UCSD-AML1 (cell line): ENCODE measurements around the gene TMEM243.
"Not testable (repeated sequence)": the region's sequence is repeated elsewhere in the genome, so short reads cannot be mapped to it uniquely, and the experiment has no call there.

Experiments used
- DNase-seq: peaks from one replicate; lab custom pipeline; 2025; ENCODE audit not compliant: unreplicated experiment; lab: John Stamatoyannopoulos, UW

Gene TMEM243

DNA sequence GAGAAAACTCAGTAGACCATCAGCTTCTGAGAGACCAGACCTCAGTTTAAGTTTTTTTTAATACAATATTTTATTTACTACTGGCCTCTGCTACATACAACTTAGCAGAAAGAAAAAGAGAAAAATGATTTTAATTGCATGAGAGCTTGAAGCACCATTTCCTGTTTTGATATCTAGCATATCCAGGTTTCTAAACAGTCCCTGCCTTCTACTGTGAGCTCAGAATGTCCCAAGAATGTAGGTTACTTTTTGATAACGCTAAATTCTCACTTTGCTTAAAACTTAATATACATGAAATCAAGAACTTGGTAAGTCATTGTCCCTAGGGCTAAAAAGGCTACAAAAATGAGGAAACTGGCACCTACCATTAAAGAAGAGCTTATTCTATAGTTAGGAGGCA is 7.0 kb downstream of the TMEM243 start:
- no peak for DNase-seq

DNA sequence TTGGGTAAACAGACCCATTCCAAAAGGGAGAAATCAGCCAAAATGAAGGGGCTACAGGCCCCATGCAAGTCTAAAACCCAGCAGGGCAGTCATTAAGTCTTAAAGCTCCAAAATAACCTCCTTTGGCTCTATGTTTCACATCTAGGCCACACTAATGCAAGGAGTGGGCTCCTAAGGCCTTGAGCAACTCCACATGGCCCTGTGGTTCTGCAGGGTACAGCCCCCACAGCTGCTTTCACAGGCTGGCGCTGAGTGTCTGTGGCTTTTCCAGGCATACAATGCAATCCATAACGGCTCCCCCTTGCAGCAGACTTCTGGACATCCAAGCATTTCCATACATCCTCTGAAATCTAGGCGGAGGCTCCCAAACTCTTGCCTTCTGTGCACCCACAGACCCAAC is 9.0 kb downstream of the TMEM243 start:
- DNase-seq: no peak

DNA sequence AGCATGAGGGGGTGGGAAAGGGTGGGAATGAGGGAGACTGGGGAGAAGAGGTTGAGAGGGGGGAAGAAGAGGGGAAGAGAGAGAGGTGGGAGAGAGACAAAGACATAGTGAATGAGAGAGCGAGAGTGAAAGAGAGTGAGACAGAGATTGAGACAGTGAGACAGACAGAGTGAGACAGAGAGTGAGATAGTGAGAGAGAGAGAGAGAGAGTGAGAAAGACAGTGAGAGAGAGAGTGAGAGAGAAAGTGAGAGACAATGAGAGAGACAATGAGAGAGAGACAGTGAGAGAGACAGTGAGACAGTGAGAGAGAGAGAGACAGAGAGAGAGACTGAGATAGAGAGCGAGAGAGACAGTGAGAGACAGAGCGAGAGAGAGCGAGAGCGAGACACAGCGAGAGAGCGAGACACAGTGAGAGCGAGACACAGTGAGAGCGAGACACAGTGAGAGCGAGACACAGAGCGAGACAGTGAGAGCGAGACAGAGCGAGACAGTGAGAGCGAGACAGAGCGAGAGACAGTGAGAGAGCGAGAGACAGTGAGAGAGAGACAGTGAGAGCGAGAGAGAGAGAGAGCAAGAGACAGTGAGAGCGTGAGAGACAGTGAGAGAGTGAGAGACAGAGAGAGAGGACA is 10.1 kb downstream of the TMEM243 start:
- no peak for DNase-seq

DNA sequence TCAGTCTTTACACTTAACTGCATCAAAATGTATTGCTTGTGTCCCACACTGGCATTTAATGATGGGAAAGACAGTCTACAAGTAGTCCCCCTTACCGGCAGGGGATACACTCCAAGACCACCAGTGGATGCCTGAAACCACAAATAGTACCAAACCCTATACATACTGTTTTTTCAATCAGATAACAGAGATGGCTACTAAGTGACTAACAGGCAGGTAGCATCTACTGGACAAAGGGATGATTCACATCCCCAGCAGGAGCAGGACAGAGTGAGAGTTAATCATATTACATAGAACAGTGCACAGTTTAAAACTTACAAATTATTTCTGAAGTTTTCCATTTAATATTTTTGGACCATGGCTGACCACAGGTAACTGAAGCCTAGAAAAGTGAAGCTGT is 13.2 kb downstream of the TMEM243 start:
- no peak for DNase-seq

DNA sequence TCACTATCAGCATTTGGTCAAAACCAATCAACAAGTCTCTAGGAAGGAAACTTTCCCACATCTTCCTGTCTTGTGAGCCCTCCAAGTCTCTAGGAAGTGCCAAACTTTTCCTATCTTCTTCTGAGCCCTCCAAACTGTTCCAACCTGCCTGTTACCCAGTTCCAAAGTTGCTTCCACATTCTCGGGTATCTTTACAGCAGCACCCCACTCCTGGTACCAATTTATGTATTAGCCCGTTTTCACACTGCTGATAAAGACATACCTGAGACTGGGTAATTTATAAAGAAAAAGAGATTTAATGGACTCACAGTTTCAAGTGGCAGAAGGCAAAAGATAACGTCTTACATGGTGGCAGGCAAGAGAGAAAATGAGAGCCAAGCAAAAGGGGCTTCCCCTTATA is 13.8 kb downstream of the TMEM243 start:
- not testable (repeated sequence) for DNase-seq

DNA sequence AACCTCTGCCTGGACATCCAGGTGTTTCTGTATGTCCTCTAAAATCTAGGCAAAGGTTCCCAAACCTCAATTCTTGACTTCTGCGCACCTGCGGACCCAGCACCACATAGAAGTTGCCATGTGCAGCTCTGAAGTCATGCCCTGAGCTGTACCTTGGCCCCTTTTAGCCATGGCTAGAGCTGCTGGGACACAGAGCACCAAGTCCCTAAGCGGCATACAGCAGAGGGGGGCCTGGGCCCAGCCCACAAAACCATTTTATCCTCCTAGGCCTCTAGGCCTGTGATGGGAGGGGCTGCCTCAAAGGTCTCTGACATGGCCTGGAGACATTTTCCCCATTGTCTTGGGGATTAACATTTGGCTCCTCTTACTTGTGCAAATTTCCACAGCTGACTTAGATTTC is 14.6 kb downstream of the TMEM243 start:
- DNase-seq: no peak

DNA sequence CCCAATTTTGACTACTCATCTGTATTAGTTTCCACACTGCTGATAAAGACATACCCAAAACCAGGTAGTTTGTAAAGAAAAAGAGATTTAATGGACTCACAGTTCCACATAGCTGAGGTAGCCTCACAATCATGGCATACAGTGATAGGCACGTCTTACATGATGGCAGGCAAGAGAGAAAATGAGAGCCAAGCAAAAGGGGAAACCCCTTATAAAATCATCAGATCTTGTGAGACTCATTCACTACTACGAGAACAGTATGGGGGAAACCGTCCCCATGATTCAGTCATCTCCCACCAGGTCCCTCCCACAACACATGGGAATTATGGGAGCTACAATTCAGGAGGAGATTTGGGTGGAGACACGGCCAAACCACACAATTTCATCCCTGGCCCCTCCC is 15.6 kb downstream of the TMEM243 start:
- DNase-seq: not testable (repeated sequence)

DNA sequence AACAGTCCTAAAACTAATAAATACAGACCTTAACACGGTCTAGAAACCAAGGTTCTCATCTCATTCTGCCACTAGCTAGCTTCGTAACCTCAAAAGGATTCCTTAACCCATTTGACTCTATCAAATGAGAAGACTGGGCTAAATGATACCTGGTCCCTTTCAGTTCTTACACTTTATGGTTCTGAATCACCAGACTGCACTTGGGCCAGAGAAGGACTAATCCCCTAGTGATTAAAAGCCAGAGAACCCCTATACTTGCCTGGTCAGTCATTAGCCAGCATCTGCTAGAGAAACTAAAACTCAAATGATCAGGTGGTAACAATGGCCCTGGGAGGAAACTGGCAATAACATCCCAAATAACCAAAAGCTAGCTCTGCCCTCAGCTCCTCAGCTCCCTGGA is 16.8 kb downstream of the TMEM243 start:
- no peak for DNase-seq

DNA sequence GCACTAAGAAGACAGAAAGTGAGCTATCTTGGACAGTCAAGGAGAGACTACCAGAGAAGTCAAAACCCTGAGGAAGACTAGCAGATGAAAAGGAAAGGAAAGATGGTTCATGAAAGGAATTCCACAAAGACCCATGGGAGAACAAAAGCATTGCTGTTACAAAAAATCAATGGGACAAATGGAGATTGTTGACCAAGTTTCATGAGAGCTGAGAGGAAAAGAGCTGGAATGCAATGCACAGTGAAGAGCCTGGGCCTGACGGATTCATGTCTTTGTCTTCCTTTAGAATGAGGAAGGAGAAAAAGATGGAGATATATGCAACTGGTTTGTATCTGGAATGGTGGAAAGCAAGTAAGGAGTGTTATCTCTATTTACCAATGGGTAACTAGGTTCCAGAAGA is 17.3 kb downstream of the TMEM243 start:
- no peak for DNase-seq

DNA sequence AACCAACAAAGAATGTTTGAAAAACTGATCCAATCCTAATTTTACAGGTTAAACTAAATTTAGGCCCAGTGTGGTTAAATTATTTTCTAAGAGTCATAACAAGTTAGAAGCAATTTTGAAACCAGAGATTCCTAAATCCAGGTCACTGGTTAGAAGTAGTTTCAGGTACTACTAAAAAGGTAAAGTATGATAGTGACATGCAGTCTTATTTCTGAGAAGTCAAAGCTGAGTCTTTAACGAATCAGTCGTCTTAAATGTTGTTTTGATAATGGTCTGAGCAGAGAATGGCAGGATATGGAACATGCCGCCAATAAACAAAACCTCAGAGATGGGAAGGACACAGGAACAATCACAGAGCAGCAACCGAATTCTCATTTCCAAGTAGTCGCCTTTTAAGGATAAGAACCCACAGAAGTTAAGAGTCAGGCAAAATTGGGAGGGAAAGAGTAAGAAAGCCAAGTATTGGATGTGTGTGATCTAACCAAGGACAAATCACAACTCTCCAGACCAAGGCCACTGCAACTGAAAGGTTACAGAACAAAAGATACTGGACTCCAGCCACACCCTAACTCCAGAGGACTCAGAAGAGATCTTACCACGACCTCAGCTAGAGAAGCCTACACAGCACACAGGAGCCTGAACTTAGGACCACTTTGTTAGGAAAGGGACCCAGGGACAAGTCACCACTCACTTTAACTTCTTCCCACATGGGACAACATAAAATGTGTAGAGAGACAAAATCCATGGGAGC is 19.7 kb downstream of the TMEM243 start:
- no peak for DNase-seq

DNA sequence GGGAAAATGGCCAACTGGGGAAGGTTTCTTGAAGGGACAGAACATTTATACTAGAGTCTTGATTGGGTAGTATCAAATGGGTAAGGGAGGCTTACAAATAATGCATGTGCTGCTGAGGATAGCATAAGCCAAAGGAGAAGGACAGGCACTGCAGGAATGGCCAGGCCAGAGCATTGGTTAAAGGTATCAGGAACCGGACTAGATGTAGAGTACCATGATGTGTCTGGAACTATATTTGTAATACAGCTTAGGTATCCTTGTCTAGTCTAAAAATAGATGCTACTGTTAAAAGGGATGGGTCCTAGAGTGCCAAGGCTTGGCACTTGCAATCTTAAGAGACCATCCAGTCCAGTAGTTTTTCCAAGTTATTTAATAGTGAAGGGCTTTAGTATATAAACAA is 20.3 kb downstream of the TMEM243 start:
- no peak for DNase-seq

DNA sequence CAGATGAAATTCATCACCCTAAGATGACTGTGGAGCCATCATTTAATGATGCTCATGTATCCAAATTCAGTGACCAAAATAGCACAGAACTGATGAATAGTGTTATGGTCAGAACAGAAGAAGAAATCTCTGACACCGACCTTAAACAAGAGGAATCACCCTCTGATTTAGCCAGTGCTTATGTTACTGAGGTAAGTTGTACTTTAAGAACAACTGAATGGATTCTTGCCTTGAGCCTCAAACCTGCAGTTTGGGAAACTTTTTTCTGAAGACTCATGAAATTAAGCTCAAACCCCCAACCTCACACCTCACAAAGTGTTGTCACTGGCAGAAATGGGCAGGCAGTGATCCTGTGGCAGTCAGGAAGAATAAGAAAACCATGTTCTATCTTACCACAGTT is 25.6 kb downstream of the TMEM243 start:
- no peak for DNase-seq

DNA sequence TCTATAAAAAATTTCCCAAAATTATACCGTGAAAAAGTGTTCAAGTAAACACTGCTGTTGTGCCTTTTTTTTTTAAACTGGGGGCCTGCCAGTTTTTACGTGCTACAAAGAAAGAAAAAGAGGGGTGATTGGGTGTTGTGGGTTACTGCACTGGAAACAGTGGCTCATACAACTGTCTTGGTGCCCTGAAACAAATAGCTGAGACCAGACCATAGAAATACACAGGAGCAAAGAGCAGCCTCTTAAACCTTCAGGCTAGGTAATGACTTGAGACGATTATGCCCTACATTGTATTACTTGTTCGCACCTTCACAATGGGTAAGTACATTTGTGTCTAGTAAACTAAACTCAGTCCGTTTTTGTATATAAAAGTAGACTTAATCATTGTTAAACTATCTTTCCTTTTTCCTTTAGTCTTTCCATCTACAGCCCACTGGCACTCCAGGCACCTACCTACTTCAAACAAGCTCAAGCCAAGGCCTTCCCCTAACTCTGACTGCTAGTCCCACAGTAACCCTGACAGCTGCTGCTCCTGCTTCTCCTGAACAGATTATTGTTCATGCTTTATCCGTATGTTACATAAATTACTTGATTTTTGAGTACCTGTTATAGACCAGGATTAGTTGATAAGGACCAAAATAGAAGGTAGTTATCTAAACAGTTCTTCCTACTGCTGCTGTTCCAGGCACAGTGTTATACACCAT is 26.6 kb downstream of the TMEM243 start:
- DNase-seq: no peak

DNA sequence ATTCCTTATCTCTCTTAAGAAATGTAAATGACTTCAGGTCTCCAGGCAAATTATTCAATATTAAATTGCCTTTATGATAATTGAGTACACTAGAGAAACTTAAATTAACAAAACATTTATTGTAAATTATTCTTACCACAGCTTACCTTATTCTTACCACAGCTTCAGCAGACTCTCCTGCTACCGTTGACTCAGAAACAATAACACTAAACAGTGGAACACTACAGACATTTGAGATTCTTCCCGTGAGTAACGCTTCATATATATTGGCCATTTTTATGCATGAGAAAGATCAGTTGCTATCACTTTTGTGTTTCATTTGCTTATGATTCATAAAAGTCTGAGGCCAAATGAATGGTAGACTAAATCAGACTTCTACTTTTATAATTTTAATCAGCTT is 28.7 kb downstream of the TMEM243 start:
- DNase-seq: no peak

DNA sequence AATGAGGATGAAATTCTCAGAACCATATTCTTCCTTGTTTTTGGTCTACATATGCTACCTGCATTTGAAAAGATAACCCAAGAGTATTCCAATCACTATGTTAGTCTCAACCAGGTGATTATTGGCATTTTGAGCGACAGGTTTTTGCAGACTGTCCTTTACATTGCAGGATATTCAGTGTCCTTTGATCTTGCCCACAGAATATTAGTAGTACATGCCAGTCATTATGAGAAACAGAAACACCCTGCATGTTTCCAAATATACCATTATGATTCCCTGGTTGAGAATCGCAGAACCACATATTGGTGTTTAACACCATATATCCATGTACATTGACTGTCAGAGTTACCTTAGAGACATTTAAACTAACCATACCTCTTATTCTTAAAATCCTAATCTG is 30.6 kb downstream of the TMEM243 start:
- no peak for DNase-seq

DNA sequence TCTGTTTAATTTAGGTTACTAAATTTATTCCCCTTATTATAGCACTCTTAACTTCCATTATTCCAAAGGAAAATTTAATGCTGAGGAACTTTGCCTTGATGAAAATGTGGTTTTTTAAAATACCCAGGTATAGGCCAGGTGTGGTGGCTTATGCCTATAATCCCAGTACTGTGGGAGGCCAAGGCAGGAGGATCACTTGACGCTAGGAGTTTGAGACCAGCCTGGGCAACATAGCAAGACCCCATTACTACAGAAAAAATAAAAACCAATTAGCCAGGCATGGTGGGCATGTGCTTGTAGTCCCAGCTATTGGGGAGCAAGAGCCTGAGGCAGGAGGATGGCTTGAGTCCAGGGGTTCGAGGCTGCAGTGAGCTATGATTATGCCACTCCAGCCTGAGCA is 32.4 kb downstream of the TMEM243 start:
- DNase-seq: no peak

DNA sequence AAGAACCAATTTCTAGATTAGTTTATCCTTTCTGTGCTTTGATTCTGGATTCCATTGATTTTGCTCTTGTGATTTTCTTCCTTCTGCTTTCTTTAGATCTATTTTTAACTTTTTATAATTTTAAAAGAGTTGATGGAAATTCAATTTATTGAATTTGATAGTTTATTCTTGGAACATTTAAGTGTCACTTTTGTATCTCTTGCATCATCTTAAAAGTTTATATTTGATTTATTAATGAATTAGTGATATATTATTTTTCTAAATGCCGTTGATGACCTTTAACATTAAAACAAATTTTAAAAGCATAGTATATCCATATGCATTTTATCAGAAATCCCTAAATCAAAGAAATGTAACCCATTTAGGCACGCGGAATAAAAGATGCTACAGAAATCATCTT is 40.4 kb downstream of the TMEM243 start:
- DNase-seq: no peak

DNA sequence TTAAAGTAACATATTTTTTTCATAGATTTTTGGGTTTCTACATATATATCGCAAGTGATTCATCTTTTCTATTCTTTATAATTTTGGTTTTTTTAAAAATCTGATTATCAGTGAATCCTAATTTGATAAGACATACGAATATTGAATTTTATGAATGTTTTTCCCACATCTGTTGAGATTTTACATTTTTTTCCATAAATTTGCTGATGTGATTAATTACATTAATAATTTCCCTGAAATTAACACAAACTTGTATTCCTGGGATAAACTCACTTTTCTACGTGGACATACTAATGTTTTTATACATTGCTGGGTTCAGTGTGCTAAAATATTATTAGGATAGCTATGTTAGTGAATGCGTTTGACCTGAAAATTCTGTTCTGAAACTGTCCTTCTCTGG is 41.2 kb downstream of the TMEM243 start:
- DNase-seq: no peak

DNA sequence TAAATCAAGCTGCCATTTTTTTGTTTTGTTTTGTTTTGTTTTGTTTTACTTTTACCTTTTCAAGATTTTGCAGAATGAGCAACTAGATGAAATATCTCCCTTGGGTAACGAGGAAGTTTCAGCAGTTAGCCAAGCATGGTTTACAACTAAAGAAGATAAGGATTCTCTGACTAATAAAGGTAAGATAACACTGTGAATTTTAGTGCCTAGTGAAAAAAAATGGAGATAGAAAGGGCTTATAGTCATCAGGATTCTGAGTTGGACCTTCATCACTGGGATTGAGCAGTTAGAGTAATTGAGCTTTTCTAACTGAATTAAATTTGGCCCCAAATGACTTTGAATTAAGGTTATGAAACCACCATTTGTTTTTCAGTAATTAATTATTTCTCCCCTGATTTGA is 46.1 kb downstream of the TMEM243 start:
- no peak for DNase-seq

DNA sequence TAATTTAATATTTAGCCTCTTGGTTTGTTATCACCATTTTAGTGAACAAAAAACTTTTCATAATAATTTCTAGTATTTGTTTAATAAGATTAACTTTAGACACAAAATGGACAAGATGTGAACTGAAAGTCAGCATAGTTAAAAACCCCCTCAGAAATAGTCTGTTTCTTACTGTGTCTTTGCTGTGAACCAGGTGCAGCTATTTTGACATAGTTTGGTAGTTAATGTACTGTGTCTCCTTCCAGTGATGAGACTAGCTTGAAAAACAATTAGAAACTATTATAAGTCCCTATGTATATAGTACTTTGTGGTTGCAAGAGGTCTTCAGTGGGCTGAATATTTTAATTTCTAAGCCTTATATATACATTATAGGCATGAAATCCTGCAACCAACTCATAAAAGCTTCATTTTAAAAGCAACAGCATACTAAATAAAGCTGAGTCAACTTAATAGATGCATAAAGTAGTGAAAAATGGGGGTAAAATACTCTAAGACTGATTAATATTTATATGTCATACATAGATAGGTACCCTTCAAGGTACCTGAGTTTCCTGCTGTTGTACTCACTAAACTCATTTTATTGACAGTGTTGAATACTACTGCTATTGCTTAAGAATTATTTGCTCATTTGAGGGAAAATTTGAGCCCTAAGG is 48.1 kb downstream of the TMEM243 start:
- no peak for DNase-seq

DNA sequence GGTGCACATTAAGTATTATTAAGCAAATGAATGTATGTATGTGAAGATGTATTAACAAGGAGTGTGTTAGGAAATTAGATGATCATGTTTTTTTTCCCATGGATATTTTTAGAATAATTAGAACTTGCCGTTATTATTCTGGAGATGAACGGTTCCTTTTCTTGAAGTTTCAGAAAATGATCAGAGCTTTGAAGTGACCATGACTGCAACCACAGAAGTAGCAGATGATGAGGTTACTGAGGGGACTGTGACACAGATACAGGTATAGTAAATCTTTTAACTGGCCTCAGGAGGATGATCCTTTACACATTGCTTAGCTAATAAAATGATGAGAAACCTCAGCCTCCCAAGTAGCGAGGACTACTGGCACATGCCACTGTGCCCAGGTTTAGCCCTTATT is 48.7 kb downstream of the TMEM243 start:
- DNase-seq: no peak

DNA sequence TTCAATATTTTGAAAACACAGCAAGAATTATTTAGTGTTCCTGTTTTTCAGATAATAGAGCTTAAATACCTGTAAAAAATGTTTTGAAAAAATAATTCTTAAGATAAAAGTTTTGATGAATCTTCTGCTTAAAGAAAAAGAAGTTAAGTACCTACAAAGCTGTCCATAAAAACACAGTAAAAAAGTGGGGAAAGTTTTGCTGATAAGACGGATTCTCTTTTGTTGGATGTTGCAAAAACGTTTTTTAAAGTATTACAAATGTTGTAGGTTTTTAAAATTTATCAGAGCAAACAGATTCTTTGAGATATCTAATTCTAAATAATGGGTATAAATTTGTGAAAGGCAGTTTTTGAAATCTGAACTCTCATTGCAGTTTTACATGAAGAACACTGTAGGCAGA is 55.1 kb downstream of the TMEM243 start:
- DNase-seq: no peak
